Stimulated activated CD4-positive, alpha-beta T cell treated with anti-CD3 and anti-CD28 coated beads, Interleukin-15, amount 100 ng/mL, for 24 hours (primary cell): Measurements from ENCODE around the gene LRRC8B.
"Not testable (repeated sequence)": the region's sequence is repeated elsewhere in the genome, so short reads cannot be mapped to it uniquely, and the experiment has no call there.

ENCODE experiments used
- DNase-seq: peaks from one replicate; pipeline ENCODE4 v3.0.0-alpha.2; 2020

Gene LRRC8B

DNA sequence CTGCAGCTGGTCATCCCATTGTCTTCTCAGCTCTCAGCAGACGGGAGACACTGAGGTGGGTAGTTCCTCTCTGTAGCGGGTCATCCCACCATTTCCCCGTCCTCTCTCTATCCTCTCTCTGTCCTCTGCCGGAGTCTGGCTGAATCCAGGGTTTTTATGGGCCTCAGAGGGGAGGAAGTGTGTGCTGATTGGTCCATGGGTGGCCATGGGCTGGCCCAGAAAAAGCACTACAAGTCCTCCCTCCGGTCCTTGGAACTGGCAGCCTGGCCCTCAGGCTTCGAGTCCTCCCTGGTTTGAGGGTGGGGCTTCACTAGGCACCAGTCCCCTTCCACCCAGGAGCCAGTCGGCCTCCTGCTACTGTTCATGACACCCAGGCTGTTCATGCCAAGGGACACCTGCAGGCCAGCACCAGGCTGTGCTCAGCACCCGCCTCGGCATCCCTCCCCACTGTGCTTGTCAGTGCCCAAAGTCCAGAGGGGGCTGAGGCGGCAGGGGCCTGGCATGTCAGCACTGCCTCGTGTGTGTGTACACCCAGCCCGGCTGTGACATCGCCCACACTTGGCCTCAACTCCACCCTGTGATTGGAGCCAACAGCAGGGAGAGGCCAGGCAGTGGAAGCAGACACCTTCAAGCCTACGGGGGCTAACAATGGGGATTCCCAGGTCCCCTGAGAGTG is 85.3 kb downstream of the LRRC8B start:
- peak; percentile 66 for DNase-seq

DNA sequence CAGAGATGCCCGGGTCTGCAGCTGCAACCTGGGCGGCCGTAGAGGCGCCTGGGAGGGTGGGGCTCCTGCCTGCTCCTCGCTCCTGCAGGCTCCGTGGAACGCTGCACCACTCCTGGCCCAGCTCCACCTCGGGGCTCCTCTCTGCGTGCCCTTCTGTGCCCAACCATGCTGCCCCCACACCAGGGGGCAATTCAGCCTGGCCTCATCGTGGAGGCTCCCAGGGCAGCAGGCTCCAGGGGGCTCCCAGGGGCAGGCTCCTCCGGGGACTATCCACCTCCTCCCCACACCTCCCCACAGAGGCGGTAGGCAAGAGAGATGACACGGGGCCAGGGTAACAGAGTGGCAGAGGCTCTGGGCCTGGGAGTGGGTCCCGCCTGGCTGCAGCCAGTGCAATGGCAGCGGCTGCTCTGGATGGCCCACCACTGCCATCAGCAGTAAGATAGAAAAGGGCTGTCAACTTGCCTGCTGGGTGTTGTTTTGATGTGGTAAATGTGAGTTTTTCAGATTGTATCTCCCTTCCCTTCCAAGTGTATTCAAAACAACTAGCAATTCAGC is 85.9 kb downstream of the LRRC8B start:
- peak; percentile 52 for DNase-seq

DNA sequence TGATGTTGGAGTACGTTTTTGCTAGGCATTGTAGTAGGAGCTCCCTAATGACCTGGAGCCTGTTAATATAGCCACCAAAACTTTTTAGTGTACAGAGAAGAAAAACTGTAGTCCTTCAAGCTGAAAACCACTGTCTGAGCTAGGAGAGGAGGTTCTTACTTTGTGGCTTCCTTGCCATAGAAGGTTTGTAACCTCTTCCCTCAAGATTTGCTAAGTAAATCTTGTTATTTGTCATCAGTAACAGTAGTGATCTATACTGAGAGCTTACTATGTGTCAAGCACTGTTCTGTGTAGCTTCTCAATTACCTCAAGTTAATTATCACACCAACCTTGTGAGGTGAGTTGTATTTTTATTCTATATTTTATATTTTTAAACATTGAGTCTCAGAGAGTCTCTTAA is 87.1 kb downstream of the LRRC8B start:
- no peak for DNase-seq

- DNase-seq = no peak
These were observed 89.3 kb downstream of the LRRC8B start for GRCh38 chr1:89613928-89614327.

DNA sequence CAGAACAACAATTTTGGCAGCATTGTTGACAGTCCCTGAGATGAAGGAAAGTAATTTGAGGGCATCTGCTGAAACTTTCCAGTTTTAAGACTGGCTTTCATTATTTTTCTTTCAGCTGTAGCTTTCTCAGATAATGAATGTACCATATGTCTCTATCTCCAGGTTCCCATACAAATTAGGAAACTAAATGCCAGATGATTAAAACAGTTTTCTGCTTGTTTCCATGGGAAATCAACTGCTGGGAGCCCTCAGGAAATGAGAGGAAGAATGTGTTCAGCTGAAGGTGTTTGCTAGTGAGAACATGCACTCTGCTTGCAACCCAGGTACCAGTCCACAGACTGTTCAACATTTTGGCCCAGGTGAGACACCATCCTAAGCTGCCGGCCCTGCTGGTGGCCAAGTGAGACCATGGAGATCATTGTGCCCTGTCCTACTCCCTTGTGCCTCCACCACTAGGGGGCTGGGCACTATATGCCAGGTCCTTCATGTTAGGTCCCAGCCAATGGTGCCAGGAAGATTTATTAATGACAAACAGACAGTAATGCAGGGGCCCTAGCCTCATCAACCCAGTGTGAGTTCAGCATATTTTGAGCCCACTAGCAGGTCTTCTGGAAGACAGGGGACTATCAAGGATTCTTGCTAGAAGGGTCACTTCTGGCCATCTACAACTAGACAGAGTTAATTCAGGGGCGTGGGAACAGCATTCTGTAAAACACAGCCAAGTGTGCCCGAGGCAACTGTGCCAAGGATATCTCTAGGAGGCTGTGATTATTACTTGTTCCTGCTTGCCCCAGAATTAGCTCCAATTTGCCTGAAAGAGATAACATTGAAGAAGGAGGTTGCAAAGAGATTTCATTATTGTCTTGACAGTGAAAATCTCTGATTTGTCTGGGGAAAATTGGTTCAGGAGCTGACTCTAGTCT is 91.3 kb downstream of the LRRC8B start:
- DNase-seq = peak; percentile 46

DNA sequence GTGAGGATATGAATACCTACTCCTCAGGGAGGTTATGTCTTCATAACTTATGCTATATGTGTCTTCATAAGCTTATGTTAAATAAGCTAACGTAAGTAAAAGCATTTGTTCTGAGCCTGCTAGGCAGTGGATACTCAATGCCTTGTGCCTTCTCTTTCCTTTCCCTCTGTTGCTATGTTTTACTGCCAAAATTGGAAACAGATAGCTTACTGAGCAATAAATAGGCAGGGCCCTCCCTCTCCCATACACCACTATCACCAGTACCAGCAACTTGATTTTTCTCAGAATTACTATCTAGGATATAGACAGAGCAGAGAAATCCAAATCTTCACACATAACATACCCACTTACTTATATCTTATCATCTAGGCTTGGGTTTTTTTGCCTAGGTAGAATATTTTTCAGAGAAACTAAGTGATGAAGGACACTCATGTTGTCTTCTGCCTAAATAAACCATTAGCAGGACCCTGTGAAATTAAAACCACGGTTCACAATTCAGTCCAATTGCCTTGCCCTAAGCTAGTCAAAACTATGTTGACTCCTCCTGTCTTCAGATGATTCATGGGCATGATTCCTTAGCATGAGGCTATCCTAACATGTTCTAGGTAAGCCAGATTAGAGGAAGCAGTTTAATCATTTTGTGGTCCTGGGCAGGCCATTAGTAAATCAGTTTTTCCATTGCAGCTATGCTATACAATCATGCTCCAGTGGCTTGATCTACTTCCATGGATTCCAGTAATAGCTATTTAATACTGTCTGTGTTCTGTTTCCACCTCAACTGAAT is 92.4 kb downstream of the LRRC8B start:
- DNase-seq = no peak

GRCh38 chr1:89620664-89621063 is 96.0 kb downstream of the LRRC8B start:
- no peak for DNase-seq

GRCh38 chr1:89622895-89623294 is 98.3 kb downstream of the LRRC8B start:
- no peak for DNase-seq

- no peak for DNase-seq
These were observed 99.7 kb downstream of the LRRC8B start for GRCh38 chr1:89624314-89624713.

GRCh38 chr1:89624715-89625323 is 100.2 kb downstream of the LRRC8B start:
- no peak for DNase-seq

DNA sequence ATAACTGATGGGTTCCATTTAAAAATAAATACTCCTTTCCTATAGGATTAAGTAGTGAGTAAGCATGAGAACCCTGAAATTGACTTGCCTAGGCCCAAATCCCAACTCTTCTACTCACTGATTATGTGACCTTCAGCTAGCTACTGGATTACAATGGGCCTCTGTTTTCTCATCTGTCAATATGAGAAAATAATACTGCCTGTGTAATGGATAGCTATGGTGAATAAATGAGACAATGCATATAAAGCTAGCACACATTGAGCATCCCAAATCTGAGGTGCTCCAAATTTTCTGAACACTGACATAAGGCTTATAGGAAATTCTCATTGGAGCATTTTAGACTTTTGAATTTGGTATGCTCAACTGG is 103.0 kb downstream of the LRRC8B start:
- DNase-seq = no peak

GRCh38 chr1:89629146-89629545 is 104.5 kb downstream of the LRRC8B start:
- no peak for DNase-seq

GRCh38 chr1:89629600-89629999 is 105.0 kb downstream of the LRRC8B start:
- DNase-seq = not testable (repeated sequence)

GRCh38 chr1:89630048-89630447 is 105.4 kb downstream of the LRRC8B start:
- no peak for DNase-seq

- DNase-seq = no peak
These were observed 107.4 kb downstream of the LRRC8B start for GRCh38 chr1:89631816-89632656.

GRCh38 chr1:89632657-89633247 is 108.1 kb downstream of the LRRC8B start, which contains the start of gene LRRC8C:
Gene LRRC8C (plus strand): TSS chr1:89633120. CDS start chr1:89686474, 53,354 bp downstream.
- DNase-seq = peak; percentile 91

DNA sequence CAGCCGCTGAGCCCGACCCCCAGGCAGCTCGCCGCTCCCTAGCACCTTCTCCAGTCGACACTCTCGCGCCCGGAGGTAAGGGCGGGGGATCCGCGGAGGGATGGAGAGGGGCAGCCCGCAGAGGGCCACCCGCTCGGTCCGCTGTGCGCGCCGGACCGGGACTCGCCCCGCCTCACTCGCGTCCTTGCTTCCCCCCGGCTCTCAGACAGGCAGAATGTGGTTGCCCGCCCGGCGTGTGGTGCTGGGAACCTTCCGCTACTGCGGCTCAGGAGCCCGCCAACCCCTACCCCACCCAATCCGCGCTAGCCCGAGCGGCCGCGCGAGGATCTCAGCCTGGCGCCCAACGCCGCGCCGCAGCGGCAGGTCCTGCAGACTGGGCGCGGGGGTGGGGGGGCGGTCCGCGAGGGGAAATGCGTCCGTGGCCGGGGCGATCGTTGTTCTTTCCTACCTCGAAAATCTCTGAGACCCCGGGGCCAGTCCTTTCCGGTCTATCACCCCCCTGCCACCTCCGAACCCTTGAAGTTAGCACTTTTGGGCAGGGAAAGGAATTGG is 108.7 kb downstream of the LRRC8B start:
- peak; percentile 68 for DNase-seq

DNA sequence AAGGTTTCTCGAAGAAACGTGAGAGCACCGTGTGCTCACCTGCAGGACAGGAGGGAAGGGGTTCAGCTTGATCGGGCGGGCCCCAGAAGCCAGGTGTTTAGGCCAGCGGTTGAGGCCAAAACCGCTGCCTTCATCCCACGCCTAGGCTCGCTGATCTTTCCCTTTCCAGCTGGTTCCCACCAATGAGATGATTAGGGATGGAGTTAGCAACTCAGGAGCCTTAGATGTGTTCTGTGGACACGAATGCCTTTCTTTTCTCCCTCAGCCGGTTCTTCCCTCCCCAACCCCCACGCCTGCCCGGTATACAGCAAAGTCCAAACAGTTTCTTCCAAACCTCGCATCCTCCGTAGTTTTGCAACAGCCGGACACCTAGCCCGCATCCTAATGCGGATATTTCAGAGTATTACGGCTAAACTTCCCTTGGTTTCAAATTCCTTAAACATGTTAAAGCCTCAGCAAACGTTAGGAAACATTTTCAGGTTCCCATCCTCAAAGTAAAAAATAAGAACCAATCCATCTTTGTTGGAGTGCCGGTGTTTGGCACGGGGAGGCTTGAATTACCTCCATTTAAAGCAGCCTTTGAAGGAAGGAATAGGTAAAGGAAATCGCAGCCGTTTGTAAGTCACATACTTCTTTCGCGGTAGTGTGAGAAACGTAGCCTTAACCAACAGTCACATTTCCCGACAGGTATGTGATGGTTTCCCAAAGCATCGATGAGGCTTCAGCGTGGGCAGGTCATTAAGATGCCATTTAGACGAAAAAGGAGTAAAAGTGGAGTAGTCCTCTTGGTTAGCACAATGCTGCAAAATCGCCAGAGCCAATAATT is 109.4 kb downstream of the LRRC8B start:
- peak; percentile 48 for DNase-seq

DNA sequence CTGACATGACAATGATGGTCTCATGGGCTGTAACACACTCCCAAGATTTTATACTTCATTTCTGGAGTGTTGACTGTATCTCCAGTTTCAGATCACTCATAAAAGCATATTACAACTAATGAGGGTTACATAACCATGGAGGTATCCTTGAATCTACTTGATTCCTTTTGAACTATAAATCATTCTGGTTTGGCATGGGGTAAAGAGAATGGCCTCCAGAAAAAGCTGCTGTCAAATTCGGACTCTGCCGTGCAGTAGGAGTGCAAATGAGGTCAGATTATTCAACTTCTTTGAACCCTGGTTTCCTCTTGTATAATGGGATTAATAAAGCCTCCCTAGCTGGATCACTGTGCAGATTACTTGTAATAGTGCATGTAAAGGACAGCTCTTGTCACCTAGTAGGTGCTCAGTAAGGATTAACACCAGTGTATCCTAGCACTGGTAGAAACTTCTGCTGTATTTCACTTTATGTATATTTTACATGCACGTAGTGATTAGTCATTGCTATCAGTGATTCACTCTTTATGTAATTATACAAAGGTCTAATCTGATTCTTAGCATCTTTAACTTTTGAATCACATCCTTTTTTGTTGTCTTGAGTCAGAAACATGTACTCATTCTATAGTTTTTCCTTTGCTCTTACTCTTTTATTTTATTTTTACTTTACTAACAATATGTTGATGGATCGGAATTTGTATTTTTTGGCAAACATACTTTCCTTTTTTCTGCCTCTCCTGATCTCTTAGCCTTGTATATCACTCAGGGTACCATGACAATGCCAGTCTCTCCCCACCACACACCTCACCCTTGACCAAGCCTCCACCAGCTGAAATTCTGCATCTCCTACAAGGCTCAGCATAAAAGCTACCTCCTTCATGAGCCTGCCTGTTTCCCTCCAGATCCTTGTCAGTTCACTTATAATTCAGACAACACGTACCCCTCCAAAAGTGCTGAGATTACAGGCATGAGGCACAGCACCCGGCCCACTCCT is 111.5 kb downstream of the LRRC8B start:
- no peak for DNase-seq
